HG03039 (cell line): ENCODE results near the gene ZNF226.
"Not testable (repeated sequence)": the region's sequence is repeated elsewhere in the genome, so short reads cannot be mapped to it uniquely, and the experiment has no call there.

Experiments used
- ATAC-seq: cut with Tn5 transposase; IDR thresholded peaks from one replicate; pipeline ENCODE4 v1.9.1; 2021; ENCODE audit warnings: mild to moderate bottlenecking, moderate library complexity; ENCODE audit not compliant: unreplicated experiment

ZNF226 gene

DNA sequence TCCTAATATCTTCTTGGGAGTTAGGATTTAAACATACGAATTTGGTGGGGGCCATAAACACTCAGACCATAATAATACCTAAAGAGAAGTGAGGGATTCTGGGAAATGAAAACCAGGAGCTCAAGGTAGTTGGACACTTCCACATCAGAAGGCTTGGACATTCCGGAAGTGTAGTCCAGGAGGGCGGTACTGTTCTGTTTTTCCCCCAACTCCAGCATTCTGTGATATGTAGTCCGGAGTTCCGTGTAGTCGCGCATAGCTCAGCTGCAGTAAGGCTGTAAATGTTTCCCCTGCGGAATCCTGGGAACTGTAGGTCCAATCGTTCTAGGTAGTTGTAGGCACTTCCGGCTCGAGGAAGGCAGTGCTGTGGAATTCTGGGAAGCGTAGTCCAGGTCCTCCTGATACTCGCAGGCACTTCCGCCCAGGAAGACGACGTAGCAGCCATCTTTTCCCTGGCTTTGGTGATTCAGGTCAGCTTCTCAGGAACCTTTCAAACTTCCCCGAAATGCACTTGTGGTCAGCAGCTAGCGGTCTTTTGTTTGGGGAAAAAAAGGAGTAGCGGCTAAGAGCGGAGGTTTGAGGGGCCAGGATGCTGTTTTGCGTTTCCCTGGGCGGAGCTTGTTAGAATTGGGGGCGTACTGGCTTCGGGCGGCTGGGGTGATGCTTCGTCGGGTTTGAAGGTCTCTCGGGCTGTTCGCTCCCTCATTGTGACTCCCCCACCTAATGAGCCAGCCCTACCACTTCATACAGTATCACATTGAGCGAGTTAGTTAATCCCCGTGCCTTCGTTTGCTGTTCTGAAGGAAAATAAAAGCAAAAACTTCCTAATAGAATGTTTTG is at the start of gene ZNF226:
Gene ZNF226, plus strand, starts transcription at position 428 of the 840 bp plus-strand sequence. CDS start 4,981 bp downstream, outside the sequence.
- peak; percentile 87 for ATAC-seq

DNA sequence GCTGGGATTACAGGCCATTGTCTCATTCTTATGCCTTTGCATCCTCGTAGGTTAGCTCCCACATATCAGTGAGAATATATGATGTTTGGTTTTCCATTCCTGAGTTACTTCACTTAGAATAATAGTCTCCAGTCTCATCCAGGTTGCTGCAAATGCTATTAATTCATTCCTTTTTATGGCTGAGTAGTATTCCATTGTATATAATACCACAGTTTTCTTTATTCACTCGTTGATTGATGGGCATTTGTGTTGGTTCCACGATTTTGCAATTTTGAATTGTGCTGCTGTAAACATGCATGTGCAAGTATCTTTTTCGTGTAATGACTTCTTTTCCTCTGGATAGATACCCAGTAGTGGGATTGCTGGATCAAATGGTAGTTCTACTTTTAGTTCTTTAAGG is 43.7 kb upstream of the ZNF226 start:
- ATAC-seq = not testable (repeated sequence)

DNA sequence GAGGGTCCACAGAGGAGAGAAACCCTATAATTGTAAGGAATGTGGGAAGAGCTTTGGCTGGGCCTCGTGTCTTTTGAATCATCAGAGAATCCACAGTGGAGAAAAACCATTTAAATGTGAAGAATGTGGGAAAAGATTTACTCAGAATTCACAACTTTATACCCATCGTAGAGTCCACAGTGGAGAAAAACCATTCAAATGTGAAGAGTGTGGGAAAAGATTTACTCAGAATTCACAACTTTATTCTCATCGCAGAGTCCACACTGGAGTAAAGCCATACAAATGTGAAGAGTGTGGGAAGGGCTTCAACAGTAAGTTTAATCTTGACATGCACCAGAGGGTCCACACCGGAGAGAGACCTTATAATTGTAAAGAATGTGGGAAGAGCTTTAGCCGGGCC is 32.9 kb upstream of the ZNF226 start:
- ATAC-seq = no peak

DNA sequence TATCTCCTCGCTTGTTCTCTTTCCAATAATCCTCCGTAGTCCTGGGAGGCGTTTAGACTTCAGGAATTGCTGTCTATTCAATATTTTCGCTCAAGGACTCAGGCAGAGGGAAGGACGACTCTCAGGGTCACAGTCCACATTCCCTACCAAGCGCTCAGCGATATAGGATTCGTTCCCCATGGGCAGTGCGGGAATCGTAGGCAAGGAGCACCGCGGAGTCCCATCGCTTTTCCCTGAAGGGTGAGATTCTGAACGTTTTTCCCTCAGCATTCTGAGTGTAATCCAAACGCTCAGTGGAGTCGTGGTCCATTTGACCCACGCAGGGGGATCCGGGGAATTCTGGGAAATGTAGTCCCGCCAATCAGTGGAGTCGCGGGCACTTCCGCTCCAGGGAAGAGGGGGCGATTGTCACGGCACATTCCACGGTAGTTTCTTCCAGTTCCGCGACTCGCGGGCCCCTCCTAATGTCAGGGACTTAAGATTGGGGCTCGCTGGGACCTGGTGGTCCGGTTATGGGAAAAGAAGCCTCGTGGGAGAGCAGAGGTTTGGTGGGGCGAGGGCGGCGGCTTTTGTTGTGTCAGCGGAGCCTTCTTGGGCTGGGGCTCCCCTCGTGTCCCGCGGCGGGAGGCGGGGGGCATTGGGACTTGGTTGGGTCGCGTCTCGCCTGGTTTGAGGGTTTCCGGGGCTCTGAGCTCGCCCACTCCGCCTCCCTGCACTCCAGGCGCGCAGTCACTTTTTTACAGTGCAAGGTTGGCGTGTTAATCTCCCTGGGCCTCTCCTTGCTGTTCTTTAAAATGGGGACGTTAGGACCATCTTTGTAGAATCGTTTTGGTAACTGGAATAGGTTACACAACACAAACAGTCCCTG is 23.5 kb upstream of the ZNF226 start, which contains the start of gene ZNF234:
Gene ZNF234, plus strand, starts transcription at position 364 of the 868 bp plus-strand sequence. CDS start 3,079 bp downstream, outside the sequence.
- ATAC-seq = no peak

DNA sequence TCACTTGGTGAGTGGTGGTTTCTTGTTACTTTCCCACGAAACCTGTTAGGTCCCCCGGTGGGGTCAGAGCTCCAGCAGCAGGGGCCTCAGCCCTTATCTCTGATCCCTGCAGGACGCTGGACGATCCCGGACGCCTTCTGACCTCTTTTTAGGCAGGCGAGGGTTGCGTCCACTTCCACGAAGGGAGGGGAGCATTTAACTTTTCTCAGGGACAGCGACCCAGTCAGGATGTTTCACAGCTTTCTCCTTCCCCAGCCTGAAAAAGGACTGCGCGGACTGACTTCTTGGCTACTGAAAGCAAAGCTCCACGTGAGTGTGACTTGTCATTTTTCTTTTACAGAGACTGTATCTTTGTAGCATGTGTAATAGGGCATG is 22.9 kb upstream of the ZNF226 start:
- ATAC-seq = no peak

DNA sequence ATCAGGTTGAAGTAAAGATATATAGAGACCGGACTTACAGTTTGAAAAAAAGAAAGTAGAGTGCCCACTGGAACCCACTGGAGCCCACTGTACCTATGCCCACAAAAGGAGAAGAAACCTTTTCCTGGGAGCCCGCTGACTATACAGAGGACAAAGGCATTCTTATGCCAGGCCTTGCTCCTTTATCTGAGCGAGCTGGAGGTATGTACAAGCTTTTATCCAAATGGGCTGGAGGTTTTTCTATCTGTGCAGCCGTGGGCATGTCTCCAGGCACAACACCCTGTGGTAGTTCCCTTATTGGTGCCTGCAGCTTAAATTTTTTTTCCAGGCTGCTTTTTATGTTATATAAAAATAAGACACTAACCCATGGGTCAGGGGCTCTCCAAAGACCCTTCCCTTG is 15.1 kb upstream of the ZNF226 start:
- ATAC-seq = no peak

DNA sequence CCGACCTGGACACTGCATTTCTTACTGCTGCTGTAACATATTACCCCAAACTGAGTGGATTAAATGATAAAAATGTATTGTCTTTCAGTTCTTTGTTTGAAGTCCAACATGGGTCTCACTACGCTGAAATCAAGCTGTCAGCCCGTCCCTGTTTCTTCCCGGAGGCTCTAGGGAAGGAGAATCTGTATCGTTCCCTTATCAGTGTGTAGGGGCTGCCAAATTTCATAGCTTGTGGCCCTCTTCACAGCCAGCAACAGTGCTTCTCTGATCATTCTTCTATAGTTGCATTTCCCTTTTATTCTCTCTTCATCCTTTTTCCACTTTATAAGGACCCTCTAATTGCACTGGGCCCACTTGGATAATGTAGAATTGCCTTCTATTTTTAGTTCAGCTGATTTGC is 13.4 kb upstream of the ZNF226 start:
- no peak for ATAC-seq

DNA sequence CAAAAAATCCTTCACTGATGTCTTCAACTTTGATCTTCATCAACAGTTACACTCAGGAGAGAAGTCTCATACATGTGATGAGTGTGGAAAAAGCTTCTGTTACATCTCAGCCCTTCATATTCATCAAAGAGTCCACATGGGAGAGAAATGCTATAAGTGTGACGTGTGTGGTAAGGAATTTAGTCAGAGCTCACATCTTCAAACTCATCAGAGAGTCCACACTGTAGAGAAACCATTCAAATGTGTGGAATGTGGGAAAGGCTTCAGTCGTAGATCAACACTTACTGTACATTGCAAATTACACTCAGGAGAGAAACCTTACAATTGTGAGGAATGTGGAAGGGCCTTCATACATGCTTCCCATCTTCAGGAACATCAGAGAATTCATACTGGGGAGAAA is 8.4 kb upstream of the ZNF226 start:
- no peak for ATAC-seq

DNA sequence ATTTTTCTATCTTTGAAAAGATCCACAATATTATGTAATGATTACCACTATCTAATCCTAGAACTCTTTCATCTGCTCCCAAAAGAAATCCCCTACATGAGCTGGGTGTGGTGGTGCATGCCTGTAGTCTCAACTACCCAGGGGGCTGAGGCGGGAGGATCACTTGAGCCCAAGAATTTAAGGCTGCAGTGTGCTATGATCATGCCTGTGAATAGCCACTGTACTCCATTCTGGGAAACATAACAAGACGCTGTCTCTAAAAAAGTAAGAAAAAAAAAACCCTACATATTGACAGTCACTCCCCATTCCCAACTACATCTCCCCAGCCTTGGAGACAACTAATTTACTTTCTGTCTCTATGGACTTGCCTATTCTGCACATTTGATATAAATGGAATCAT is 1.1 kb upstream of the ZNF226 start:
- ATAC-seq = no peak

DNA sequence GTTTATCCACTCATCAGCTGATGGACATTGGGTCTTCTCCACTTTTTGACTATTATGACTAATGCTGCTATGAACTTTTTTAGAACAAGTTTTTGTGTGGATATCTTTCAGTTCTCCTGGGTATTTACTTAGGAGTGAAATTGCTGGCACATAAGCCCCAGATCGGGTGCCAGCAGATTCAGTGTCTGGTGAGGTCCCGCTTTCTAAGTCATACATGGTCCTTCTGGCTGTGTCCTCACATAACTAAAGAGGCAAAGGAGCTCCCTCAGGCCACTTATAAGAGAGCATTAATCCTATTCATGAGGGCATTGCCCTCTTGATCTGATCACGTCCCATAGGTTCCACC is 600 bp upstream of the ZNF226 start:
- ATAC-seq = no peak

DNA sequence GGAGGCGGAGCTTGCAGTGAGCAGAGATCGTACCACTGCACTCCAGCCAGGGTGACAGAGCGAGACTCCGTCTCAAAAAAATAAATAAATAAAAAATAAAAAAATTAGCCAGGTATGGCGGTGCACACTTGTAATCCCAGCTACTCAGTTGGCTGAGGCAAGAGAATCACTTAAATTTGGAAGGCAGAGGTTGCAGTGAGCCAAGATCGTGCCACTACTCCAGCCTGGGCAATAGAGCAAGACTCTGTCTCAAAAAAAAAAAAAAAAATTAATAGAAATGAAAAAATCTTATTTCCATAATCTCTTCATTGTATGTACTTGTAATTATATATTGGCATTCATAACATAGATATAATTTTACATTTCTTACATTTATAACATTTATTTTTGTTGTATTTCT is 5.8 kb downstream of the ZNF226 start:
- ATAC-seq = not testable (repeated sequence)

DNA sequence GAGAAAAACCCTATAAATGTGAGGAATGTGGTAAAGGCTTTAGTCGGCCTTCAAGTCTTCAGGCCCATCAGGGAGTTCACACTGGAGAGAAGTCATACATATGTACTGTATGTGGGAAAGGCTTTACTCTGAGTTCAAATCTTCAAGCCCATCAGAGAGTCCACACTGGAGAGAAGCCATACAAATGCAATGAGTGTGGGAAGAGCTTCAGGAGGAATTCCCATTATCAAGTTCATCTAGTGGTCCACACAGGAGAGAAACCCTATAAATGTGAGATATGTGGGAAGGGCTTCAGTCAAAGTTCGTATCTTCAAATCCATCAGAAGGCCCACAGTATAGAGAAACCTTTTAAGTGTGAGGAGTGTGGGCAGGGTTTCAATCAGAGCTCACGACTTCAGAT is 11.7 kb downstream of the ZNF226 start:
- ATAC-seq = no peak

DNA sequence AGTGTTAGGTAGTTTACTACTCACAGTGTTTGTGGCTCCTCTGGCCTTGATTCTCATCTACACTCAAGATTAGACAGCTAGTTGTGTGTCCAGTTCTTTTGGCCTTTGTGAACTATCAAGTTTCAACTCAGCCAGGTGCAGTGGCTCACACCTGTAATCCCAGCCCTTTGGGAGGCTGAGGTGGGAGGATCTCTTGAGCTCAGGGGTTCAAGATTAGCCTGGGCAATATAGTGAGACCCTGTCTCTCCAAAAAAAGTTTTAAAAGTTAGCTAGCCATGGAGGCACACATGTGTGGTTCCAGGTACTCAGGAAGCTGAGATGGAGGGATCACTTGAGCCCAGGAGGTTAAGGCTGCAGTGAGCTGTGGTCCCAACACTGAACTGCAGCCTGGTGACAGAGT is 16.1 kb downstream of the ZNF226 start:
- ATAC-seq = no peak

DNA sequence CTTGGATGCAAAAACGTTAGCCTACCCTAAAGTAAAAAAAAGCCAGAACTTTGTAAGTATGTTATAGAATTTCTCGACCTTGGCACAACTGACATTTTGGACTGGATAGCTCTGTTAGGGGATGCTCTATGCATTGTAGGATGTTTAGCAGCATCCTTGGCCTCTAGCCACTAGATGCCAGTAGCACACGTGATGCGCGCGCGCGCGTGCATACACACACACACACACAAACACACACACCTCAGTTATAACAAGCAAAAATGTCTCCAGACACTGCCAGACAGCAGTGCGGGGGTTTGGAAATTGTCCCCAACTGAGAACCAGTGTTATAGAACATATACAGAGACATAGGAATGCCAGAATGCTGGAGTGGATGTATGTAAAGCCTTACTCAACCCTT is 17.2 kb downstream of the ZNF226 start:
- ATAC-seq = no peak

DNA sequence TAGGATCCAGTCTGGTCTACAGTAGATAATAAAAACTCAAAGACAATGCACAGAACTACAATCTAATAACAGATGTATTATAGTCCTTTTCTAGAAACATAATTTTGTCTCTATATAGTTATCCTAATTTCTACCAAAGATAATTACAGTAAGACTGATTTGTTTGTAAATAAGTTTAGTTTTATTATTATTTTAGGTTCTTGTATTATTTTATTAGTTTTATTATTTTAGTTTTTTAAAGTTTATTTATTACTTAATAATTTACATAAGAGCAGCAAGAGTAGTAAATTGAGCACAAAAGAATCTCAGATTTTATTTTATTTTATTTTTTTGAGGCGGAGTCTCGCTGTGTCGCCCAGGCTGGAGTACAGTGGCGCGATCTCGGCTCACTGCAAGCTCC is 25.1 kb downstream of the ZNF226 start:
- no peak for ATAC-seq

DNA sequence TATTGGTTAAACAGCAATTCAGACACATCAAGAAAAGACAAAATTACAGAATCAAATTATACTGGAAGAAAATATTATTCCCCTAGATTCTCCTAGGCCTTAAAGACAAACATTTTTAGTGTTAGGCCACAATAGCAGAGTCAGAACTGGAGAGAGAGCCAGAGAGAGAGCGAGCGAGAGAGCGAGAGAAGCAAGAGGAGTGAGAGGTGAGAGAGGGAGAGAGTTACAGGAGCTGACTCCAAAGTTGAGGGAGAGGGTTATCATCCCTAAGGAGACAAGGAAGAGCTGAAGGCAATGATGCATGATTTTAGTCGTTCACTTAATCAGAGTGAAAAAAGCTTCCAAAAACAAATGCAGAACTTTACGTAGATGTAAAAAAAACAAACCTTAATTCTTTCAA is 27.2 kb downstream of the ZNF226 start:
- no peak for ATAC-seq

DNA sequence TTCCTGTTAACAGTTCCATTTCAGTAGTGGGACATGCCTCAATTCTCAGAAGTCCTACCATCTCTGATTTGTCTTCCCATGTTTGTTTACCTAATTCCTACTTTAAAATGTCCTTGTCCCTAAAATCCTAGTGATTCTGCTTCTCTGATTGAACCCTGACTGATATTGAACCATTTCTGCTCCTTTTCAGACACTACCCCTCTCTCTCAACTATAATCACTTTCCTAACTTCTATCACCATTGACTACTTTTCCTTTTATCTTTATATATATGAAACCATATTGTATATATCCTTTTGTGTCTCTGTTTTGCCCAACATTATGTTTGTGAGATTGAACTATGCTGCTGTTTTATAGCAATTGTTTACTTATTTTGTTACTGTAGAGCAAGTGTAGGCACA is 31.9 kb downstream of the ZNF226 start:
- no peak for ATAC-seq

DNA sequence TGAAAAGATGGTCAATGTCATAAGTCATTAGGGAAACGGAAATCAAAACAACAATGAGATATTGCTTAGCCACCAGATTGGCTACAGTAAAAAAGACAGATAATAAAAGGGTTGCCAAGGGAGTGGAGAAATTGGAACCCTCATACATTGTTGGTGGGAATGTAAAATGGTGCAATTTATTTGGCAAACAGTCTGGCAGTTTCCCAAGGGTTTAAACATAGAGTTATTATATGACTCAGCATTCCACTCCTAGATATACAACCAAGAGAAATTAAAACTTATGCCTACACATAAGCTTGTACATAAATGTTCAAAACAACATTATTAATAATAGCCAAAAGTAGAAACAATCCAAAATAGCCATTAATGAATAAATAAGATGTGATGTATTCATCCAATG is 37.6 kb downstream of the ZNF226 start:
- ATAC-seq = no peak

DNA sequence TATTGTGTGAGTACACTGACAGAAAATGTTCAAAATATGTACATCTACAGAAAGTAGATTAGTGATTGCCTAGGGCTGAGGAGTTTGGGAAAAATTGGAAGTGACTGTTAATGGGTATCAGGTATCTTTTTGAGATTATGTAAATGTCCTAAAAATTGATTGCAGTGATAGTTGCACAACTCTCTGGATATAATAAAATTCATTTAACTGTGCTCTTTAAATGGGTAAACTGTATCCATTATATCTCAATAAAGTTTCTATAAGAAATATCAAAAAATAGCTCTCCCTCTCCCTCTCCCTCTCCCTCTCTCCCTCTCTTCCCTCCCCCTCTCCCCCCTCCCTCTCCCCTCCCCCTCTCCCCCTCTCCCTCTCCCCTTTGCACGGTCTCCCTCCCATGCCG is 38.1 kb downstream of the ZNF226 start:
- ATAC-seq = no peak

DNA sequence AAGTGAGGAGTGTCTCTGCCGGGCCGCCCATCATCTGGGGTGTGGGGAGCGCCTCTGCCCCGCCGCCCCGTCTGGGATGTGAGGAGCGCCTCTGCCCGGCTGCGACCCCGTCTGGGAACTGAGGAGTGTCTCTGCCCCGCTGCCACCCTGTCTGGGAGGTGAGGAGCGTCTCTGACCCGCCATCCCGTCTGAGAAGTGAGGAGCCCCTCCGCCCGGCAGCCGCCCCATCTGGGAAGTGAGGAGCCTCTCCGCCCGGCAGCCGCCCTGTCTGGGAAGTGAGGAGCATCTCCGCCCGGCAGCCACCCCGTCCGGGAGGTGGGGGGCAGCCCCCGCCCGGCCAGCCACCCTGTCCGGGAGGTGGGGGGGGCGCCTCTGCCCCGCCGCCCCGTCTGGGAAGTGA is 39.0 kb downstream of the ZNF226 start:
- not testable (repeated sequence) for ATAC-seq

DNA sequence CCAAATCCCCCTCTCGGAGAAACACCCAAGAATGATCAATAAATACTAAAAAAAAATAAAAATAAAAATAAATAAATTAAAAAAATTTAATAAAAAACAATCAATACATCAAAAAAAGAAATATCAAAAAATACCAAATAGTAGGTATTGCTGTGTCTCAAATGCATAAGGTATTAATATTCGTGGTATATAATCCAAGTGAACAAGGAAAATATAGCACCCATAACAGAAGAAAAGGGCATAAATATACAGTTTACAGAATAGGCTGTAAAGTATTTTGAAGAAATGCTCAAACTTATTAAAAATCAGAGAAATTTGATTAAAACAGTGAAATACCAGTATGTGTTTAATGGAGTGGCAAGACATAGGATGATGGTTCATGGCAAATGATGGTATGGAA is 39.9 kb downstream of the ZNF226 start:
- no peak for ATAC-seq
